ENCODE measurements around the gene SCP2D1.

Gene SCP2D1

DNA sequence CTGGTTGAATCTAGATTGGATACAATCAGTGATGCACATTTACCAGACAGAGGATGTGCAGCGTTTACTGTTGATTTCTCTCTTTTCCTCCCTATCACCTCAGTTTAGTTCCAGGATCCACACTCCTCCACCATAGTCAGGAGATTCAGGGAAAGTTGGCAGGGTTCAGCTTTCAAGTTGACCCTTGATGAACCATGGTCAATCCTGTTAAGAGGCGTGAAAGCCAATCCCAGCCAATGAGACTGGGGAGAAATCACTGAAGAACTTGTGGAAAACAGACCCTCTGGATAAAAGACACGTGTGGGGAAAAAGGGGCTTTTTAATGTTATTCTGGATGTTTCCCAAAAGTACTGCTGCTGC lies 19.2 kb upstream of the SCP2D1 start:
- peak overlapping the region; percentile 58 for H3K4me3 ChIP-seq (ENCODE audit: low read depth, low read length)
- TF ChIP-seq, protein P1, sequence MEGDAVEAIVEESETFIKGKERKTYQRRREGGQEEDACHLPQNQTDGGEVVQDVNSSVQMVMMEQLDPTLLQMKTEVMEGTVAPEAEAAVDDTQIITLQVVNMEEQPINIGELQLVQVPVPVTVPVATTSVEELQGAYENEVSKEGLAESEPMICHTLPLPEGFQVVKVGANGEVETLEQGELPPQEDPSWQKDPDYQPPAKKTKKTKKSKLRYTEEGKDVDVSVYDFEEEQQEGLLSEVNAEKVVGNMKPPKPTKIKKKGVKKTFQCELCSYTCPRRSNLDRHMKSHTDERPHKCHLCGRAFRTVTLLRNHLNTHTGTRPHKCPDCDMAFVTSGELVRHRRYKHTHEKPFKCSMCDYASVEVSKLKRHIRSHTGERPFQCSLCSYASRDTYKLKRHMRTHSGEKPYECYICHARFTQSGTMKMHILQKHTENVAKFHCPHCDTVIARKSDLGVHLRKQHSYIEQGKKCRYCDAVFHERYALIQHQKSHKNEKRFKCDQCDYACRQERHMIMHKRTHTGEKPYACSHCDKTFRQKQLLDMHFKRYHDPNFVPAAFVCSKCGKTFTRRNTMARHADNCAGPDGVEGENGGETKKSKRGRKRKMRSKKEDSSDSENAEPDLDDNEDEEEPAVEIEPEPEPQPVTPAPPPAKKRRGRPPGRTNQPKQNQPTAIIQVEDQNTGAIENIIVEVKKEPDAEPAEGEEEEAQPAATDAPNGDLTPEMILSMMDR (IDR thresholded peaks at IDR 0.05; ENCODE audit: low read depth, low read length, missing control alignments): no peak
- no peak for DNase-seq (ENCODE audit: low read depth)

DNA sequence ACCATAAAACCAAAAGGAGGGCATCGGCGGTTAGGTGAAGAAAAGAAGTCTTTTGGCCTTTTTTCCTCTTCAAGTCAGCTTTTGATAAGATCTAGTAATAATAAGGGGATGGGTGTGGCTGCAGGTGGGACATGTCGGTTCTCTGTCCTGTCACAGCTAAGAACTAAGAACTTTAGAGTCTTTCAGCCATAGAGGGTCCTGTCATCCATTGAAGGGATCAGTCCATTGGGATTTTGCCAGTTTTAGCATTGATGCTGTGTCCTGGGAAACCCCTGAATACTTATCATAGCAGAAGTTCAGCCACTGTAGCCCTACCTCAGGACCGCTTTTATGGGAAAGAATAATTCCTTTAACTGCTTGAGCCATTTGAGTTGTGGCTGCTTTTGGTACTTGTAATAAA lies 18.2 kb upstream of the SCP2D1 start:
- DNase-seq (ENCODE audit: low read depth): no peak
- TF ChIP-seq, protein P1 (IDR thresholded peaks at IDR 0.05; ENCODE audit: low read depth, low read length, missing control alignments): no peak
- no peak overlapping the region for H3K4me3 ChIP-seq (ENCODE audit: low read depth, low read length)

DNA sequence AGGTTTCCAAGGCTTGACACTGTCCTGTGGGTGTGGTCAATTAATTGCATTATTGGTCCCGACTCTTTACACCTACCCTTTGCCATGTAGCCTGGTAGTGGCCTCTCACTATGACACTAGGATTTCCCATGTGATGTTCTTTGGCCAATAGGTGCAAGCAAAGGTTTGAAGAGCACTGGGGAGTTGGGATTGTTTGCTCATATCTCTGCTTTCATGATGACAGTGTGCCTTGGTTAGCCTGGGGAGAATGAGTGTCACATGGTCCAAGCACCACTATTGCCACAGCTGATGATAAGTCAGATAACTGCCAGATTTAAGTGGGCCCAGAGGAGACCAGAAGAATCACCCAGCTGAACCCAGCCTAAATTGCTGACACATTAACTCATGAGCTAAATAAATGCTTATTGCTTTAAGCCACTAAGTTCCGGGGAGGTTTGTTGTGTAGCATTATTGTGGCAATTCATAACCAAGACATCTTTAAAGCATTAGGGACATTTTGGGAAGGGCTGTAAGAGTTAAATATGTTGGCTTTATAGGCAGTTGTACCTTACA lies 17.2 kb upstream of the SCP2D1 start:
- no peak overlapping the region for H3K4me3 ChIP-seq (ENCODE audit: low read depth, low read length)
- TF ChIP-seq, protein P1 (IDR thresholded peaks at IDR 0.05; ENCODE audit: low read depth, low read length, missing control alignments): no peak
- DNase-seq (ENCODE audit: low read depth): no peak

DNA sequence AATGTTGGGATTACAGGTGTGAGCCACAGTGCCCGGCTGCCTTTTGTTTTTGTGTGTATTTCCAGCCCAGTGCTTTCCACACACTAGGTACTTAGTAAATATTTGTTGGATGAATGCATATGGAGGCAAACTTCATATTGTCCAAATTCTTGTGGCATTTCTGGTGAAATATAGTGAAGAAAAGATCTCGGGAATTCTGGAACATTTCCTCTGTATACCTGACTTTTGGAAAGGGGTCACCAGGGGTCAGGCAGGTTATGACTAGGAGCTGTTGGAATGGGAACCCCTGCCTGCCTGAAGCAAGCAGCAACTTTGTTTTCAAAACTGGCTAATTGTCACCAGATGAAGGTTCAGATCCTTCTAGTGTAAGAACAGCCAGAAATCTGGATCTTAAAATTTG lies 12.1 kb upstream of the SCP2D1 start:
- TF ChIP-seq, protein P1 (IDR thresholded peaks at IDR 0.05; ENCODE audit: low read depth, low read length, missing control alignments): no peak
- no peak overlapping the region for H3K4me3 ChIP-seq (ENCODE audit: low read depth, low read length)
- no peak for DNase-seq (ENCODE audit: low read depth)

DNA sequence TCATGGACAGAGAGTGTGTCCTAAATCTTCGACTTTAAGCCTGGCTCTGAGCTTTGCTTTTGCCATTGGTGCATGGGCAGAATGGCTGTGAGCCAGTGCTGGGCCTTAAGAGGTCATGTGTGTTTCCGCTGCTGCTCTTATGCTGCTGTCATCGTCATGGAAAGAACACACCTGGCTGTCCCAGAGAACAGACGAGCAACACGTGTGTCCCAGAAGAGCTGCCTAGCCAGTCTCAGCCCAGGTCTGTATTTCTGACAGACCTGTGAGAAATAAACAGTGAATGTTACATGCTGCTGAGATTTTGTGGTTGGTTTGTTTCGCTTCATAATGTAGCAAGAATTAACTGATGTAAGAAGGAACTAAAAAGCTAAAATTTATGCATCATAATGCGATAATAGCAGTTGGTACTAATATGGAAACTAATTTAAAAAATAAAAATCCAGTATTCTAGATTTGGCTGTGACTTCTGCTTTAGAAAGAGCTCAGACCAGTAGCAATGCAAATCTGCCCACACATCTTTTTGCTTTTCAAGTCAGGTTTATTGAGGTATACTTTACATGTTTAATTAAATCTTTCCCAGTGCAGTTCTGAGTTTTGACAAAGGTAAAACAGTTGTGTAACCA lies 11.5 kb upstream of the SCP2D1 start:
- TF ChIP-seq, protein P1 (IDR thresholded peaks at IDR 0.05; ENCODE audit: low read depth, low read length, missing control alignments): no peak
- no peak overlapping the region for H3K4me3 ChIP-seq (ENCODE audit: low read depth, low read length)
- peak; percentile 31 for DNase-seq (ENCODE audit: low read depth)

DNA sequence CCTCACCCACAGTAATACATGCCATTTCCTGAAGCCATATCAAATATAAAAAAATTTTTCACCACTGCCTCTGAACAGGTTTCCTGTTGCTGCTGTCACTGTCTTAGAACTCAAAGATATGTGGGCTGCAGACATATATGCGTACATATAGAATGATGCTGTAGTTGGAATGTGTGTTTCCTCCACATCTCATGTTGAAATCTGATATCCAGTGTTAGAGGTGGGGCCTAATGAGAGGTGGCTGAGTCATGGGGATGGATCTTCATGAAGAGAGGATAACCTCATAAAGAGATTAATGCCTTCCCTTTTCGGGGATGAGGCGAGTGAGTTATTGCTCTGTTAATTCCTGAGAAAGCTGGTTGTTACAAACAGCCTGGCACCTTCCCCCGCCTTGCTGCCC lies 7.7 kb upstream of the SCP2D1 start:
- no peak for DNase-seq (ENCODE audit: low read depth)
- H3K4me3 ChIP-seq (ENCODE audit: low read depth, low read length): no peak overlapping the region
- TF ChIP-seq, protein P1 (IDR thresholded peaks at IDR 0.05; ENCODE audit: low read depth, low read length, missing control alignments): no peak

DNA sequence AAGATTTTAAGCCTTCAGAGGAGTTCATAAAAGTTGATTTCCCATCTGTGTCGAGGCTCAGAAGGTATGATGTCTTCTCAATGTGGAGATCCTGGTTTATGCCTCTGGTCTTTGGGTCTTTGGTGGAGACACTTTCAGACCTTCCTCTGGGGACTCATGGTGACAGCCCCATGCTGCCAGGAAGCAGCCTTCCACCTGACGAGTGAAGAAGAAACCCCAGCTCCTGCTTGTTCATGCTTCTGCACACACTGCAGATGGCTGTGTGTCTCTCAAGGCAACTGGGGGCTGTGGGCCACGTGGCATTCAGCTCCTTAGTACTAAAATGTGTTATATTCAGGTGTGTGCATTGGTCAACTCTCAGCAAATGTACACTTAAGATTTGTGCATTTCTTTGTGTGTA lies 4.9 kb upstream of the SCP2D1 start:
- DNase-seq (ENCODE audit: low read depth): no peak
- TF ChIP-seq, protein P1 (IDR thresholded peaks at IDR 0.05; ENCODE audit: low read depth, low read length, missing control alignments): no peak
- H3K4me3 ChIP-seq (ENCODE audit: low read depth, low read length): no peak overlapping the region

Measured in GM12864 (cell line).